Trophoblast cell (in vitro differentiated cells and primary cell): Measurements from ENCODE around the gene FAM136A.

Source experiments
- DNase-seq, 2 donors: peaks; one replicate each; pipeline ENCODE4 v3.0.0-alpha.2; 2016
- H2AFZ ChIP-seq: 2 replicates; pipeline ENCODE4 v1.6.1; 2013; ENCODE audit warnings: low read length, moderate library complexity, mild to moderate bottlenecking; ENCODE audit not compliant: insufficient read depth, poor library complexity
- H2AK5ac ChIP-seq: 2 replicates; pipeline ENCODE4 v1.6.1; 2013; ENCODE audit warnings: mild to moderate bottlenecking, low read length
- H2BK120ac ChIP-seq: 2 replicates; pipeline ENCODE4 v1.6.1; 2013; ENCODE audit warnings: low read length, mild to moderate bottlenecking, moderate library complexity; ENCODE audit not compliant: insufficient read depth, poor library complexity
- H2BK12ac ChIP-seq: 2 replicates; pipeline ENCODE4 v1.6.1; 2013; ENCODE audit warnings: mild to moderate bottlenecking, low read length, moderate library complexity
- H2BK5ac ChIP-seq: 2 replicates; pipeline ENCODE4 v1.6.1; 2013; ENCODE audit warnings: low read length, low read depth, moderate library complexity, mild to moderate bottlenecking; ENCODE audit not compliant: poor library complexity
- H3K14ac ChIP-seq: 2 replicates; pipeline ENCODE4 v1.6.1; 2013; ENCODE audit warnings: mild to moderate bottlenecking, low read length
- H3K18ac ChIP-seq: 2 replicates; pipeline ENCODE4 v1.6.1; 2013; ENCODE audit warnings: mild to moderate bottlenecking, low read length
- H3K23ac ChIP-seq: 2 replicates; pipeline ENCODE4 v1.6.1; 2013; ENCODE audit warnings: low read length
- H3K27ac ChIP-seq: 2 replicates; pipeline ENCODE4 v1.5.1; 2013; ENCODE audit warnings: low read depth, mild to moderate bottlenecking, inconsistent platforms, low read length, moderate library complexity
- H3K27me3 ChIP-seq: 2 replicates; pipeline ENCODE4 v1.6.1; 2013; ENCODE audit warnings: inconsistent platforms, mild to moderate bottlenecking, low read length, moderate library complexity; ENCODE audit not compliant: insufficient read depth
- H3K36me3 ChIP-seq, 2 experiments: 1 replicate in 1 of 2; 2 replicates in 1 of 2; pipeline ENCODE4 v1.6.1; 2013; ENCODE audit warnings: low read length in 2 of 2, mild to moderate bottlenecking in 2 of 2, moderate library complexity in 1 of 2; ENCODE audit not compliant: insufficient read depth in 2 of 2, control insufficient read depth in 1 of 2
- H3K4ac ChIP-seq: 2 replicates; pipeline ENCODE4 v1.6.1; 2013; ENCODE audit warnings: low read depth, mild to moderate bottlenecking, low read length, moderate library complexity
- H3K4me1 ChIP-seq, 2 experiments: 1 replicate in 1 of 2; 2 replicates in 1 of 2; pipeline ENCODE4 v1.6.1; 2013; ENCODE audit warnings: low read length in 2 of 2, mild to moderate bottlenecking in 2 of 2, moderate library complexity in 1 of 2; ENCODE audit not compliant: insufficient read depth in 2 of 2, control insufficient read depth in 1 of 2
- H3K4me2 ChIP-seq: 2 replicates; pipeline ENCODE4 v1.6.1; 2013; ENCODE audit warnings: inconsistent platforms, mild to moderate bottlenecking, low read length, moderate library complexity
- H3K4me3 ChIP-seq: 2 replicates; pipeline ENCODE4 v1.5.1; 2013; ENCODE audit warnings: mild to moderate bottlenecking, low read depth, low read length, inconsistent platforms
- H3K79me1 ChIP-seq: one replicate; pipeline ENCODE4 v1.6.1; 2013; ENCODE audit warnings: low read length
- H3K79me2 ChIP-seq: 2 replicates; pipeline ENCODE4 v1.6.1; 2013; ENCODE audit warnings: low read length, mild to moderate bottlenecking; ENCODE audit not compliant: control insufficient read depth, insufficient read depth, poor library complexity
- H3K9ac ChIP-seq: 2 replicates; pipeline ENCODE4 v1.6.1; 2013; ENCODE audit warnings: mild to moderate bottlenecking, low read length
- H3K9me3 ChIP-seq: 2 replicates; pipeline ENCODE4 v1.6.1; 2013; ENCODE audit warnings: low read depth, mild to moderate bottlenecking, control low read depth, inconsistent platforms, low read length; ENCODE audit not compliant: insufficient read depth
- H4K12ac ChIP-seq: 2 replicates; pipeline ENCODE4 v1.6.1; 2013; ENCODE audit warnings: low read depth, mild to moderate bottlenecking, low read length, moderate library complexity
- H4K8ac ChIP-seq: 2 replicates; pipeline ENCODE4 v1.6.1; 2013; ENCODE audit warnings: low read depth, mild to moderate bottlenecking, low read length, moderate library complexity
- H4K91ac ChIP-seq: one replicate; pipeline ENCODE4 v1.6.1; 2013; ENCODE audit warnings: low read depth, mild to moderate bottlenecking, low read length, moderate library complexity
- WGBS: extraction: QIAGEN DNeasy Blood & Tissue Kit; methylation state at CpG from one replicate; pipeline ENCODE4 v1.1.7; 2013; ENCODE audit warnings: missing lambda C conversion rate; ENCODE audit not compliant: insufficient read length, insufficient coverage; ENCODE audit errors: extremely low coverage; 5-methylcytosine and 5-hydroxymethylcytosine counted together

Gene FAM136A

GRCh38 chr2:70310899-70311298, 9.0 kb upstream of the FAM136A start:
- Histone ChIP-seq H3K23ac (no peak overlapping the region), H2AFZ (no peak overlapping the region), H3K27ac (no peak overlapping the region), H3K4me1 (no peaks in the 10 kb centered on the region), H2BK120ac (no peak overlapping the region), H3K27me3 (no peaks in the 10 kb centered on the region), H3K79me2 (no peaks in the 10 kb centered on the region), H3K18ac (no peak overlapping the region), H4K8ac (no peak overlapping the region), H2AK5ac (no peak overlapping the region), H3K79me1 (no peaks in the 10 kb centered on the region), H3K4me2 (no peak overlapping the region), H4K91ac (no peak overlapping the region), H3K14ac (no peak overlapping the region), H2BK5ac (no peak overlapping the region), H3K9ac (no peak overlapping the region), H2BK12ac (no peak overlapping the region), H3K9me3 (no peaks in the 10 kb centered on the region), H3K36me3 (no peaks in the 10 kb centered on the region), H4K12ac (no peak overlapping the region), H3K4ac (no peak overlapping the region), H3K4me3 (no peak overlapping the region)
- DNase-seq = no peak
- no CpG with 5 or more reads among the region's 3 CpGs for WGBS

GRCh38 chr2:70305531-70305930, 3.7 kb upstream of the FAM136A start:
- Histone ChIP-seq H3K9ac (no peak overlapping the region), H2AK5ac (no peak overlapping the region), H3K4me3 (no peak overlapping the region), H4K91ac (no peak overlapping the region), H3K27me3 (no peaks in the 10 kb centered on the region), H3K23ac (no peak overlapping the region), H4K12ac (no peak overlapping the region), H3K14ac (no peak overlapping the region), H3K4me2 (no peak overlapping the region), H4K8ac (no peak overlapping the region), H3K79me1 (peaks cover 7% of the 10 kb centered on the region), H3K27ac (no peak overlapping the region), H2AFZ (no peak overlapping the region), H3K36me3 (peaks cover 0 to 2% of the 10 kb centered on the region in 2 experiments), H3K79me2 (peaks cover 6% of the 10 kb centered on the region), H3K4ac (no peak overlapping the region), H2BK12ac (no peak overlapping the region), H3K18ac (no peak overlapping the region), H2BK120ac (no peak overlapping the region), H3K9me3 (peaks cover 1% of the 10 kb centered on the region), H2BK5ac (no peak overlapping the region), H3K4me1 (no peaks in the 10 kb centered on the region)
- no CpG with 5 or more reads among the region's 3 CpGs for WGBS
- no peak for DNase-seq

GRCh38 chr2:70304498-70304897, 2.6 kb upstream of the FAM136A start:
- Histone ChIP-seq H3K18ac (no peak overlapping the region), H3K9ac (no peak overlapping the region), H3K14ac (no peak overlapping the region), H3K79me2 (peaks cover 6% of the 10 kb centered on the region), H3K4ac (no peak overlapping the region), H3K36me3 (peaks cover 3 to 7% of the 10 kb centered on the region in 2 experiments), H4K12ac (no peak overlapping the region), H3K9me3 (peaks cover 1% of the 10 kb centered on the region), H2BK5ac (no peak overlapping the region), H4K91ac (no peak overlapping the region), H3K23ac (no peak overlapping the region), H4K8ac (no peak overlapping the region), H3K4me2 (no peak overlapping the region), H3K4me3 (no peak overlapping the region), H3K27ac (no peak overlapping the region), H3K27me3 (no peaks in the 10 kb centered on the region), H3K79me1 (peaks cover 7% of the 10 kb centered on the region), H2AFZ (no peak overlapping the region), H2BK12ac (no peak overlapping the region), H3K4me1 (no peaks in the 10 kb centered on the region), H2BK120ac (no peak overlapping the region), H2AK5ac (no peak overlapping the region)
- WGBS = no CpG with 5 or more reads among the region's 4 CpGs
- DNase-seq = no peak

GRCh38 chr2:70303186-70303585, 1.3 kb upstream of the FAM136A start:
- no peak overlapping the region for H3K27ac ChIP-seq
- H2BK12ac ChIP-seq = no peak overlapping the region
- H3K79me1 ChIP-seq = peaks cover 7% of the 10 kb centered on the region
- no peak overlapping the region for H2AFZ ChIP-seq
- H2BK5ac ChIP-seq = no peak overlapping the region
- H4K8ac ChIP-seq = no peak overlapping the region
- no peak overlapping the region for H3K14ac ChIP-seq
- no CpG with 5 or more reads among the region's 3 CpGs for WGBS
- no peak overlapping the region for H3K9ac ChIP-seq
- peaks cover 6 to 14% of the 10 kb centered on the region in 2 experiments for H3K36me3 ChIP-seq
- DNase-seq = no peak
- no peak overlapping the region for H3K23ac ChIP-seq
- H3K4ac ChIP-seq = no peak overlapping the region
- peaks cover 1% of the 10 kb centered on the region for H3K9me3 ChIP-seq
- H3K79me2 ChIP-seq = peaks cover 6% of the 10 kb centered on the region
- H4K91ac ChIP-seq = no peak overlapping the region
- H3K4me1 ChIP-seq = no peaks in the 10 kb centered on the region
- H3K18ac ChIP-seq = no peak overlapping the region
- H4K12ac ChIP-seq = no peak overlapping the region
- H2BK120ac ChIP-seq = no peak overlapping the region
- no peak overlapping the region for H2AK5ac ChIP-seq
- no peak overlapping the region for H3K4me2 ChIP-seq
- H3K4me3 ChIP-seq = no peak overlapping the region
- H3K27me3 ChIP-seq = no peaks in the 10 kb centered on the region
